Hippocampal formation (tissue), 2 donors: Measurements from ENCODE around the gene PSKH1.
"Not testable (repeated sequence)": the region's sequence is repeated elsewhere in the genome, so short reads cannot be mapped to it uniquely, and the experiment has no call there.

ENCODE experiments used
- DNase-seq, 2 donors: peaks; one replicate each; lab custom pipeline; 2025; lab: John Stamatoyannopoulos, UW

Gene PSKH1

DNA sequence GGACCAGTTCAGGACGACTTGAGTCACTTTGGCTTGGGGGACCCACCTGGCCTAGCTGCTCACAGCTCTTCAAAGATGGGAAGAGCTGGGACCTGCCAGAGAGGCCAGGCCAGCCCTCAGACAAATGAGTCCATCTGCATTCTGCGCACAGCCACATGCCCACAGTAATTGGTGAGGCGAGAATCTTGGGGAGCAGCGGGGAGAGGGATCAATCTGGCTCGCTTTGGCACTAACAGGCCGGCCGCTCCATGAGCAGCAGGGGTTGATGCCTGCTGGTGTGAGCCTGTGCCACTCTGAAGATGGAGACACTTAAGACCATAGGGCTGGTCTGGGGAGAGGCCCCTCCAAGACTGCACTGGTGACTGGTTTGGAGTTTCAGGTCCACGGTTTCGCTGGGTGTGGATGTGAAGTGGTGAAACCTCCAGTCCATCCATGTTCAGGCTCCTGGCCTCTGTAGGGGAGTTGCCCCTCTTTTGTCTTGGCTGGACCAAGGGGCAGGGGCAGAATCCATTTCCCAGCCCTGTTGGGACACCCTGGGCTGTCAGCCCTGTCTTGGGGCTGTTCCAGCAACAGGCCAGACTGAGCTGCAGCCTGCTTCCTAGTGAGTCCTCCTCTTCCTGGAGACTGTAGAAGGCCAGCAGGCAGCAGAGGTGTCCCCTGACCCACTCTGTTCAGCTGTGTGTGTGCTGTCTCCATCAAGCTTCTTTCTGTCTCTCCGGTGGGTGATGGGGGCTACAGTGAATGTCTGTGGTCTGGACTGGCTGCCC is 31.3 kb downstream of the PSKH1 start:
- no peak for DNase-seq

DNA sequence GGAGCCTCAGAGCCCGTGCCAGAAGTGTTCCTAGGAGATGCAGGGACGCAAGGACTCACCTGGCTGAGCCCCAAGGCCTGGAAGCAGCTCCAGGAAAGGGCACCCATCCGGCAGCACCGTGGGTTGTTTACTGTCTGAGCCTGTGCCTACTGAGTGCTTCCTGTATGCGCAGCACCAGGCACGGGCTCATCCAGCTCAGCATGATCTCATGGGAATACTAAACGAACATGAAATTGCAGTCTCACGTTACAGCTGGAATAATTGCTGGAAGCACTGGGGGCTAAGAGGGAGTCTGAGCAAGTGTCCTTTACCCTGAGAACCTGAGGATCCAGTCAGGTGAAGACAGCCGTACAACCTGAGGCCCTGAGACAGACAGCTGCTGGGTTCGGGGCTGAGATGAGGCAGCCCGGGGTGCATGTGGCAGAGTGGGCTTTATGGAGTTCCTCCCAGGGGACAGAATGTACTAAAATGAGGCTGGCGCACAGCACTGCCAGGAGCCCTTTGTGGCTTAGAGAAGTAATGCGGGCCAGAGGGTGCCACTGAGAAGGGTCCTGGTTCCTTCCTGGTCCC is 33.2 kb downstream of the PSKH1 start:
- peak in 1 of 2 donors; percentile 25 for DNase-seq

DNA sequence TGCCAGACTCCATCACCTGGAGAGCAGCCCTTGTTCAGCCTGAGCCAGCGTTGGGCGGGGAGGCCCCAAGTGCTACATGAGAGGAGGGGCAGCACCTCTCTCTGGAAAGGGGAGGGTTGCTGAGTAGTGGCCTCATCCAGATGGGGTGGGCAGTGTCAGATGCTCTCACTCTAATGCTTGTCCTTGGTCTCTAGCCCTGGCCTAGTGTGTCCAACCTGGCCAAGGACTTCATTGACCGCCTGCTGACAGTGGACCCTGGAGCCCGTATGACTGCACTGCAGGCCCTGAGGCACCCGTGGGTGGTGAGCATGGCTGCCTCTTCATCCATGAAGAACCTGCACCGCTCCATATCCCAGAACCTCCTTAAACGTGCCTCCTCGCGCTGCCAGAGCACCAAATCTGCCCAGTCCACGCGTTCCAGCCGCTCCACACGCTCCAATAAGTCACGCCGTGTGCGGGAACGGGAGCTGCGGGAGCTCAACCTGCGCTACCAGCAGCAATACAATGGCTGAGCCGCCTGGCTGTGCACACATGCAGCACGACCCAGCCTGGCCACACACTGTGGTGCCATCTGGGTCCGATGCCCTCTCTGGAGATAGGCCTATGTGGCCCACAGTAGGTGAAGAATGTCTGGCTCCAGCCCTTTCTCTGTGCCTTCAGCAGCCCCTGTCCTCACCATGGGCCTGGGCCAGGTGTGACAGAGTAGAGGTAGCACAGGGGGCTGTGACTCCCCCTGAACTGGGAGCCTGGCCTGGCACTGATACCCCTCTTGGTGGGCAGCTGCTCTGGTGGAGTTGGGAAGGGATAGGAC is 34.3 kb downstream of the PSKH1 start:
- no peak for DNase-seq

DNA sequence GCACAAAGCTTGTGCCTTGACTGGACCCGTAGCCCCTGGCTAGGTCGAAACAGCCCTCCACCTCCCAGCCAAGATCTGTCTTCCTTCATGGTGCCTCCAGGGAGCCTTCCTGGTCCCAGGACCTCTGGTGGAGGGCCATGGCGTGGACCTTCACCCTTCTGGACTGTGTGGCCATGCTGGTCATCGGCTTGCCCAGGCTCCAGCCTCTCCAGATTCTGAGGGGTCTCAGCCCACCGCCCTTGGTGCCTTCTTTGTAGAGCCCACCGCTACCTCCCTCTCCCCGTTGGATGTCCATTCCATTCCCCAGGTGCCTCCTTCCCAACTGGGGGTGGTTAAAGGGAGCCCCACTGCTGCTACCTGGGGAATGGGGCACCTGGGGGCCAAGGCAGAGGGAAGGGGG is 35.1 kb downstream of the PSKH1 start:
- no peak for DNase-seq

DNA sequence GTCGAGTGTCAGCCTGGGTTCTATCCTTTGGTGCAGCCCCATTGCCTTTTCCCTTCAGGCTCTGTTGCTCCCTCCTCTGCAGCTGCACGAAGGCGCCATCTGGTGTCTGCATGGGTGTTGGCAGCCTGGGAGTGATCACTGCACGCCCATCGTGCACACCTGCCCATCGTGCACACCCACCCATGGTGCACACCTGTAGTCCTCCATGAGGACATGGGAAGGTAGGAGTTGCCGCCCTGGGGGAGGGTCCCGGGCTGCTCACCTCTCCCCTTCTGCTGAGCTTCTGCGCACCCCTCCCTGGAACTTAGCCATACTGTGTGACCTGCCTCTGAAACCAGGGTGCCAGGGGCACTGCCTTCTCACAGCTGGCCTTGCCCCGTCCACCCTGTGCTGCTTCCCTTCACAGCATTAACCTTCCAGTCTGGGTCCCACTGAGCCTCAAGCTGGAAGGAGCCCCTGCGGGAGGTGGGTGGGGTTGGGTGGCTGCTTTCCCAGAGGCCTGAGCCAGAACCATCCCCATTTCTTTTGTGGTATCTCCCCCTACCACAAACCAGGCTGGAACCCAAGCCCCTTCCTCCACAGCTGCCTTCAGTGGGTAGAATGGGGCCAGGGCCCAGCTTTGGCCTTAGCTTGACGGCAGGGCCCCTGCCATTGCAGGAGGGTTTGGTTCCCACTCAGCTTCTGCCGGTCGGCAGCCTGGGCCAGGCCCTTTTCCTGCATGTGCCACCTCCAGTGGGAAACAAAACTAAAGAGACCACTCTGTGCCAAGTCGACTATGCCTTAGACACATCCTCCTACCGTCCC is 35.7 kb downstream of the PSKH1 start:
- peak; percentile 60 to 62 for DNase-seq

DNA sequence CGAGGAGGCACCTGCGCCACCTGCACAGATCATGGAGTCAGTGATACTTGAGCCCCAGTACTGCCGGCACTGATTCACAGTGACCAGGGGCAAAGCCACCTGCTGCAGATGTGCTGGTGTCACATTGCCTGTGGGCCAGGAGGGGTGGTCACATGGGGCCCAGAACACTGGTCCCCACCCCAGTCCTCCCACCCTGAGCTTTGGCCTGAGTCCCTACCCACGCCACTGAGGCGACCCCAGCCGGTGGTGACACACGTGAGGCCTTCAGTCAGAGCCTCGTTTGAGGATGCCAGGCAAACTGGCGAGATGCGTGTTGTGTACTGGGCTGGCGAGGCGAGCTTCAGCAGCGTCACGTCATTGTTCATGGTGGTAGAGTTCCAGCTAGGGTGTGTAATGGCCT is 37.1 kb downstream of the PSKH1 start:
- DNase-seq = no peak

DNA sequence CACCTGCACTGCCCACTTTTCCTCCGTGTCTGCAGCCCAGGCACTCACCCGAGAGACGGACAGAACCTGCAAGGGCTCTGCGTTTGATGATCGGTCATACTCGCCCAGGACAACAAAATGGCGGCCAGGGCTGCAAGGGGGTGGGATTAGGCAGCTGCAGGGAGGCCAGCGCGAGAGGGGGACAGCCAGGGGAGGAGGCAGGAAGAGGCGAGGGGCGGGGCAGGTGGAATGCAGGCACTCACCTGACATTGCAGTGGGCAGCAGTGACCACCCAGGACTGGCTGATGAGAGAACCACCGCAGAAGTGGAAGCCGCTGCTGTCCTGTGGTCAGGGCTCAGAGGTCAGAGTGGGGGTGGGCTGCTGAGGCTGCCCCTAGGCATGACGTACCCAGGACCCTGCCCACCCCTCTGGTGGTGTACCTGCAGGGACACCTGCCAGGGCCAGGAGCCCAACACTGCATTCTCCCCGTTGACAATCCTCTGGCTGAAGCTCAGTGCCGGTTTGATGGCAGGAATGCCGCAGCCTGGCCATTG is 37.7 kb downstream of the PSKH1 start:
- no peak for DNase-seq

DNA sequence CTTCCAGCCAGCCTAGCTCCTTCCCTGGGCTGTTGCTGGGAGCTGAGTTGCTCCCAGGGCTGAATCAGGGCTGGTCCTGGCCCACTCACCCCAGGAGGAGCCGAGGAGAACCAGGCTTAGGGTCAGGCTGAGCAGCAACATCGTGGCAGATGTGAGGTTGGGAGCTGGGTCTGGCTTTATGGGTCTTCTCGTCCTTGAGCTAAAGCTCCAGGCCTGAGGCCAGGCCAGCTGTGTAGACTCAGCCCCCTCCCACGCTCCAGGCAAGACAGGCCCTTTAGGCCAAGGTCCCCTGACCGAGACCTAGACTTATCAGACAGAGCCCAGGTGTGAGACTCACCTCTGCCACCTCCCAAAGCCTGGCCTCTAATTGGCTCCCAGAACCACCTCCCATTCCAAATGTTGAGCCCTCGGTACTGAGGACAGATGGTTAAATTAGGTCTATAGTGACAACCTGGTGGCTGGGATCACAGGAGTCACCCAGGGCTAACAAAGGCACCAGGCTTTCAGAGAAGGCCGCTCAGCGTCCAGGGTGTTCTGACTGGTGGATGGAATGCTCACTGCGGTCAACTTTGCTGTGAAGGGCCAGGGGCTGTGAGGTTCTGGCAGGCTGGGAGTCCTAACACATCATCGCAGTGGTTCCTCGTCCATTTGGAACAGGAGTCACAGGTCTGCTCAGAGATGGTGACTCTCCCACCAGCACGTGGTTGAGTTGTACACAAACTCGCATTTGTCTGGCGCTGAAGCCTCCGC is 38.8 kb downstream of the PSKH1 start, which contains the start of gene CTRL:
Gene CTRL (minus strand): TSS at position 151 of the 750 bp plus-strand sequence. CDS start 10 bp downstream, at position 141.
- DNase-seq = no peak

DNA sequence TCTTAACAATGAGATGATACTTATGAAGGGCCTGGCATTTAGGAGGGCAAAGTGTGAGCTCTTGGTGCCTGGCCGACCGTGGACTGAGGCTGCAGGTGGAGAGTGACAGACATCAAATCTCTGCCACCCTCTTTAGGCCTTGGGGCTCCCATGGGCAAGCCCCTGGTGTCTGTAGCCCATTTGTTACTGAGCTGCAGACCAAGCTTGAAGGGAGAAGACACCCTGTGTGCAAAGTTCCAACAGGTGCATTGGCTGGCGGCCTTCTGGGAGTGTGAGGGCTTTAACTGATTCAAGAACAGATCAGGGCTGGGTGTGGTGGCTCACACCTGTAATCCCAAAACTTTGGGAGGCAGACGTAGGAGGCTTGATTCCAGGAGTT is 39.4 kb downstream of the PSKH1 start:
- DNase-seq = no peak

DNA sequence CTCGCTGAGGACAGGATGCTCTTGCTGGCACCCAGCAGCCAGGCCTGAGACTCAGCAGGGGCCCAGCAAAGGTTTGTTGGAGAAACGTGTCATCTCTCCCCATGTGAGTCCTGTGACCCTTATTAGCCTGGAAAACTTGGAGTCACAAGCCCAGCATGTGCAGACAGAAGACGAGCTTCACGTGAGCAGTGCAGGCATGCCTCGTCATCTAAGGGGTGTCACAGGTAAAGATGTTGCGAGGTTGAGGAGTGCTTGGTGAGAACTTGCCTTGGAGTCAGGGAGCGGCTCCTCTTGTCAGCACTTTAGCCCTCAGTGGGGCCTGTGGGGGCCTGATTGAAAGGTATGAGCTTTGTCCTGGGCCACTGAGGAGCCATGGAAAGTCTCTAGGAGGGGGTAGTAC is 40.8 kb downstream of the PSKH1 start:
- no peak for DNase-seq

DNA sequence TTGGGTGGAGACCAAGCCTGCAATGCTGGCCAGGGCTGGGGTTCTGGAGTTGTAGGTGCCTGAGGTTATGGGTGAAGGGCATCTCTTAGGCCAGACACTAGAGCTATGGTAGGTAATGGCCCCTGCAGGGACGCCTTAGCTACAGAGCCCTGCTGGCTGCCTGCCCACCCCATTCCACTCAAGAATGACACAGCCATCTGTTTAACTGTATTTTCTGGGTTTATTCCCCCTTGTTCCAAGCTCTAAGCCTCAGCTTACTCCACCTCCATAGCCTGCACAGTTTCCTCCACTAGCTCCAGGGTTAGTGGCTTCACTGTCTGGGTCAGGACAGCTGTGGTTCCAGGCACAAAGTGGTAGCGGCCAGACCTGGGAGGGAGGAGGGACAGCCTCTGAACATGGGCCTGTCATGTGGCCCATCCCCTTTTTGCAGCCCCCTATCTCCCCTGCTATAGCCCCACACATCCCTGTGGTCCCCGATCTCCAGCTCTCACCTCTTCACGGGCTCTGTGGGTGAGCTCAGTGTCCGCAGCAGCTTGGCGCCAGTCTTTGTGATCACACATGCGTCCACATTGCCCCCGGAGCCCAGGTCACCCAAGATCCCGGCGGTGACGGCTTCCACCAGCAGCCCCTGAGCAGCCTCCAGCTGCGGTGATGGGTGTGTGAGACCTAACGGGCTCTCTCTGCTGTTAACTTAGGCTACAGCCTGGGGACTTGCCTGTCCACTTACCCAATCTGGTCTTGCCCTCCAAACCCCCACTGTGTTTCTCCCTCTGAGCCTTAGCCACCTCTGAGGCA is 41.4 kb downstream of the PSKH1 start:
- no peak for DNase-seq

DNA sequence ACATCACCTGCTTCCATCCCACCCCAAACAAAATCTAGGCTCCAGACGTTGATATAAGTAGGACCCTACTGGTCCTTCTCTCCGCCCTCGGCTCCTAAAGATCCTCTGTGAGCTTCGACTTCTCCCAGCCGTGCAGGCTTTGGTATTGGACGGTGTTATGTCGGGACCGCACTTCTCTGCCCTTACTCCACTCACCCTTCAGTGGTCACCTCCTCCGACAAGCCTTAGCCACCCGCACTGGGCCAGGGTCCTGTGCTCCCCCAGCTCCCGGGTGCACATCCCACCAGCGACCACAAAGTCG is 42.0 kb downstream of the PSKH1 start:
- no peak for DNase-seq

DNA sequence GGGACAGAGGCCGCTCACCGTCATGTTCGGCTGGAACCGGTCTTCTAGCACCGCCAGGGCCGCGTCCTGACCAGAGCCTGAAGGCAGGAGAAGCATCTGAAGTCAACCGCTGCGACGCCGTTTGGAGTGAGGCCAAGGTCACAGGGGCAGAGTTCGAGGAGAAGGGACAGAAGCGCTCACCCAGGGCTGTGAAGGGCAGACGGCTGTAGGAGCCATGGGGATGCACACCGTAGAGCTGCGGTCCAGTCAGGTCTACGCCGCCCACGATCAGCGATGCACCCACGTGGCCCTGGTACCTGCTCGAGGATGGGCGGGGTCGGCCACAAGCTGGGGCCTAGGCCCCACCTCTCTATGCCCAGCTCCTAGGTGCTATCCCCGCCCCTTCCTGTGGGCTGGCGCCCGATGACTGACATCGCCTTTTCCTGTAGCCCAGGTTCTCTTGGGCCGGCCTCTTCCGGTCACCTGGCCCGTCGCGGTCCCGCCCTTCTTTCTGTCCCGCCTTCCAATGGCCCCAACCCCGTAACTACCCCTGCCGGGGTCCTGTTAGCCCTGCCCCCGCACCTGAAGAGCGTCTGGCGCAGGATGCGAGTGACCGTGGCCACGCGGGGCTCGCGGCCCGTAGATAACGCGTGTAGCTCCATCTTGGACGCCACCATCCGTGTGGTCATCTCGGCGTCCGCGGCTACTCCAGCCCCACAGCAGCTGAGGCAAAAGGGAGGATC is 42.5 kb downstream of the PSKH1 start:
- peak; percentile 90 to 96 for DNase-seq

DNA sequence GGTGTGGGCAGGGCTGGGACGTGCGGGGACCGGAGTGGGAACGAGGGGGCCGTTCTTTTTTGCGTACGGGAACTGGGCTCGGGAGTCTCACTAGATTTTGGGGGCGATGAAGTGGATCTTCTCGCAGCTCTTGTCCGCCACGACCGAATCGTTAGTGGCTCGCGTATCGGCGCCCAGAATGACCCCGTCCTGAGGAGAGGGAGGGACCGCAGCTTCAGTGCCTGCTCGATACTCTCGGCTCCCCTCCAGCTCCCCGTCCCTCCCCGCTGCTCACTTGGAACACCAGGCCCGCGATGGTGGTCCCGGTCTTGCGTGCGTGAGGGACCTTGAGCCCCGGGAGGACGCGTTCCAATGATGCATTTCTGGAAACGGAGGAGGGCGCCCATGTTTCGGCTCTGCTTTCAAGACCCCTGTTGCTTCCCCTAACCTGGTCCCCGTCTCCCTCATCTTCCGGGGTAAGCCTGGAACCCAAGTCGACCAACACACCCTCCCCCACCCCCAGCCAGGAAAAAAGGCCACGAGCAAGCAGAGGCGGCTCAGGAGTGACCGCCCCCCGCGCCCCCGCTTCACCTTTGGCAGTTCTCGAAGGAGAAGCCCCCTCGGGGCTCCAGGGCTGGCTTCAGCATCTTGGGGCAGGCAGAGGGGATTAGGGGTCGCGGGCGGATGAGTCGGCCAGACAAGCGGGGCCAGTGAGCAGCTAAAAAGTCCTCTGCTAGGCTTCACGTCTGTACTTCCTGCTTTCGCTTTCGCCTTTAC is 43.2 kb downstream of the PSKH1 start, which contains the start of gene PSMB10:
Gene PSMB10 (minus strand): TSS at position 727 of the 756 bp plus-strand sequence. CDS start 101 bp downstream, at position 626.
- DNase-seq = peak in 1 of 2 donors; percentile 44

DNA sequence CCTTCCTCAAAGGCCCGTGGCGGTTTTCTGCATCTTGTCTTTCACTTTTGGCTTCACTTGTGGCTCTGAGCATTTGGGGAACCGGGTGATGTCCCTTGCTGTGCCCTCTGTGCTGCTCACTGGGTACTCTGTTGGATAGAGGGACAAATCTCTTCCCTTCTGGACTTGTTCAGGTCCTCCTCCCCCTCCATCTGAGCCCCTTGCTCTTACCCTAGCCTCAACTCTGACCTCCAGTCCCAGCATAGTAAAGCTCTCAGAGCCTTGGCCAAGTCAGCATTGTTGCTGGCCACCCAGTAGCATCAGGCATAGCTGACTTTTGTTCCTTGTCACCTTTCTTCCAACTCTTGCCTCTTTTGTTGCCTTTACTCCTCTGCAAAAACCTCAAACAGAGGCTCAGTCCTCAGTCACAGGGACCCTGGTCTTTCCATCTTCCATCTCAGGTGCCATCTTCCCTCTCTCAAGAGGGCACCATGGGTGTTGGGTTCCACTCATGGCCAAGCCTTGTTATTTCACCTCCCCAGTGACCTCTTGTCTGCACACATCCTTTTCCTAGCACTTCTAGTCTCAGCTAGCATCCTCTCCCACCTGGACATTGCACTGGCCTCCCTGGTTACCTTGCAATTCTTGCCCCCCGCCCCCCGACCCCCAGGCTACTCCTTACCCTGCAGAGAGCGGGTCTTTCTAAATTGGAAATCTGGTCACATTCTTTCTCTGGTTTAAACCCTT is 44.0 kb downstream of the PSKH1 start:
- peak; percentile 24 to 28 for DNase-seq

DNA sequence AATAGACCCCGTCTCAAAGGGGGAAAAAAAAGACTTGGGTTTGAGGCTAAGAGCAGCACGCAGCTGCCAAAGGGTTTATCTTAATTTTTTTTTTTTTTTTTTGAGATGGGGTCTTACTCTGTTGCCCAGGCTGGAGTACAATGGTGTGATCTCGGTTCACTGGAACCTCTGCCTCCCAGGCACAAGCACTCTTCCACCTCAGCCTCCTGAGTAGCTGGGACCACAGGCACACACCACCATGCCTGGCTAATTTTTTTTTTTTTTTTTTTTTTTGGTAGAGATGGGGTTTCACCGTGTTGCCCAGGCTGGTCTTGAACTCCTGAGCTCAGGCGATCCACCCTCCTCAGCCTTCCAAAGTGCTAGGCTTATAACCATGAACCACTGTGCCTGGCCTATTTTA is 44.7 kb downstream of the PSKH1 start:
- not testable (repeated sequence) for DNase-seq

DNA sequence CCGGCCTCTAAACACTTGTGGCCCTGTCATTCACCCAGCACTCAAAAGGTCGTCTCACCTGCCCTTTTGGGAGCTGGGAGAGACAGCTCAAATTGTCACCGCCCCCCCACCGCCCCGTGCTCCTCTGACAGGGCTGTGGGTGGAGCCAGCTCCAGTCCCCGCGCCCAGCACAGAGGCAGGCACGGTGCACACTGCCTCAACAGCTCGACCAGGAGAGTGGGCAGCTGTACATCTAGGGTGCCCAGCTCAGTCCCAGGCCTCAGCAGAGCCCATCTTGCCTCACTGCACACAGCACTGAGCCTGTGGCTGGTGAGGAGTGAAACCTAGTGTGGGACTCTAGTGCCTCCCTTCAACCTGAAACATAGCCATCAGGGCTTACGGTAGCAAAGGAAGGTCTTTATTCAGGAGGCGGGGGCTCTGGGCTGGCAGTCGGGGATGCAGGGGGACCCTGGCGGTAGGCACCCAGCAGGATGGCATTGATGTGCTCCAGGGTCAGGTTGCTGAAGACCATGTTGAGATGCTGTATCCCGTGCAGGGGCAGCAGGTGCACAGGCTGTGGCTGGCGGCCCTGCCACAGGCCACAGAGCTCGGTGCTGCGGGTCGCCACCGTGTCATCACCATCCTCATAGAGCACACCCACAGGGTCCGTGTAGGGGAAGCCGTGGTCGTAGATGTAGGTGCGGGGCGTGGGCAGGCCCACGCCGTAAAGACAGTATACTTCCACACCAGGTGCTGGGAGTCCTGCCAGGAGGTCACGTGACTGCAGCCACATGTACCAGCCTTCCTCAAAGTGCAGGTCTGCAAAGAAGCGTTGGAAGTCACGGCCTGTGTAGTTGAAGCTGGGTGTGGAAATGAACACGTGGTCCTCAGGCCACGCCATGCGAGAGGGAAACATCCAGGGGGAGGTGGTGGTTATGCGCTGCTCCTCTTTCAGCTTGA is 46.7 kb downstream of the PSKH1 start:
- no peak for DNase-seq
